ENCODE data around the gene SHCBP1L. TPM values are rescaled to one million over a fixed set of nuclear protein-coding genes. Genes with fewer than 3 reads are reported as not detected.

The SHCBP1L gene
- total RNA-seq, 1 experiment from 2014 or later: not detected

DNA sequence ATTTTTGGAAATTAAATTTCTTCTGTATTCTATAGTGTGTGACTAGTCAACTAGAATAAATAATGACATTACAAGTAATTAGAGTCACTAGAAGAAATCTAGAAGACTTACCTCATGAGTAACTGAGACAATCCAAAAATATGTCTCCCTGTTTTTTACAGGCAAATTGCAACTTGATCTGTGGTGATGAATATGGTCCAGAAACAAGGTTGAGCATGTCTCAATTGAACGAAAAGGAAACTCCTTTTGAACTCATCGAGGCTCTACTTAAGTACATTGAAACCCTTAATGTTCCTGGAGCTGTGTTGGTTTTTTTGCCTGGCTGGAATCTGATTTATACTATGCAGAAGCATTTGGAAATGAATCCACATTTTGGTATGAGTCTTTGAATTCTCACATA, 77.1 kb downstream of the SHCBP1L start:
- Mint-ChIP-seq H3K27ac (no peak overlapping the region; a peak in 1 of 7 replicates), H3K4me1 (no peaks in the 10 kb centered on the region), H3K36me3 (ENCODE audit: insufficient read depth in 1 of 3, low read depth in 3 of 3) (peaks cover 83 to 100% (median 99%) of the 10 kb centered on the region in 3 experiments), H3K27me3 (ENCODE audit: low read depth) (no peaks in the 10 kb centered on the region), H3K4me3 (no peak overlapping the region), H3K9me3 (no peaks in the 10 kb centered on the region)
- no peak overlapping the region for H3K4ac ChIP-seq (ENCODE audit: low read depth, low read length)
- H3K23ac ChIP-seq (ENCODE audit: insufficient read length, low read depth, low read length): no peak overlapping the region
- H3K79me2 ChIP-seq (ENCODE audit: insufficient read depth, low read length): no peaks in the 10 kb centered on the region; the same call in 1 of the 2 replicates
- no peak overlapping the region for H2BK20ac ChIP-seq (ENCODE audit: low read depth, low read length, poor library complexity, severe bottlenecking)
- TF ChIP-seq, protein P1, sequence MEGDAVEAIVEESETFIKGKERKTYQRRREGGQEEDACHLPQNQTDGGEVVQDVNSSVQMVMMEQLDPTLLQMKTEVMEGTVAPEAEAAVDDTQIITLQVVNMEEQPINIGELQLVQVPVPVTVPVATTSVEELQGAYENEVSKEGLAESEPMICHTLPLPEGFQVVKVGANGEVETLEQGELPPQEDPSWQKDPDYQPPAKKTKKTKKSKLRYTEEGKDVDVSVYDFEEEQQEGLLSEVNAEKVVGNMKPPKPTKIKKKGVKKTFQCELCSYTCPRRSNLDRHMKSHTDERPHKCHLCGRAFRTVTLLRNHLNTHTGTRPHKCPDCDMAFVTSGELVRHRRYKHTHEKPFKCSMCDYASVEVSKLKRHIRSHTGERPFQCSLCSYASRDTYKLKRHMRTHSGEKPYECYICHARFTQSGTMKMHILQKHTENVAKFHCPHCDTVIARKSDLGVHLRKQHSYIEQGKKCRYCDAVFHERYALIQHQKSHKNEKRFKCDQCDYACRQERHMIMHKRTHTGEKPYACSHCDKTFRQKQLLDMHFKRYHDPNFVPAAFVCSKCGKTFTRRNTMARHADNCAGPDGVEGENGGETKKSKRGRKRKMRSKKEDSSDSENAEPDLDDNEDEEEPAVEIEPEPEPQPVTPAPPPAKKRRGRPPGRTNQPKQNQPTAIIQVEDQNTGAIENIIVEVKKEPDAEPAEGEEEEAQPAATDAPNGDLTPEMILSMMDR (conservative IDR thresholded peaks at IDR 0.05): no peak
- no peak overlapping the region for H3T11ph ChIP-seq (ENCODE audit: low read length)
- no peaks in the 10 kb centered on the region for H3K27me3 ChIP-seq (ENCODE audit: insufficient read depth, low read length)
- H3K23me2 ChIP-seq (ENCODE audit: insufficient read length, low read depth, low read length, poor library complexity, severe bottlenecking): no peaks in the 10 kb centered on the region
- no peak overlapping the region for H4K8ac ChIP-seq (replicated peaks; ENCODE audit: insufficient read length, low read depth, low read length)
- H3K14ac ChIP-seq (ENCODE audit: insufficient read depth, low read length): no peak overlapping the region
- no peak overlapping the region for H2BK15ac ChIP-seq (ENCODE audit: low read depth, low read length)
- no peaks in the 10 kb centered on the region for H3K79me1 ChIP-seq (ENCODE audit: insufficient read depth, low read depth, low read length, poor library complexity, severe bottlenecking)
- no peak overlapping the region for H2BK12ac ChIP-seq (ENCODE audit: insufficient read length, low read depth, low read length)
- no peak overlapping the region for H3K18ac ChIP-seq (ENCODE audit: insufficient read length, low read depth, low read length)
- no peak overlapping the region for H2AFZ ChIP-seq (ENCODE audit: low read length)
- H4K20me1 ChIP-seq (ENCODE audit: control insufficient read depth, insufficient read depth, insufficient read length): no peaks in the 10 kb centered on the region
- no peak overlapping the region for H4K91ac ChIP-seq (ENCODE audit: insufficient read length, low read depth, low read length)
- no peak overlapping the region for H4K5ac ChIP-seq (ENCODE audit: insufficient read length, low read depth, low read length)
- no peak overlapping the region for H2BK120ac ChIP-seq (ENCODE audit: low read depth, low read length, poor library complexity, severe bottlenecking)
- H3K27ac ChIP-seq (ENCODE audit: insufficient read length, low read depth, low read length): no peak overlapping the region
- H3K9ac ChIP-seq (ENCODE audit: extremely low read depth, insufficient read length, low read length): no peak overlapping the region
- no peak overlapping the region for H2AK5ac ChIP-seq (ENCODE audit: insufficient read length, low read length)
- no peak overlapping the region for H2BK5ac ChIP-seq (ENCODE audit: insufficient read length, low read length)
- H3K4me1 ChIP-seq (ENCODE audit: insufficient read depth, low read length): no peaks in the 10 kb centered on the region
- no peak overlapping the region for H3K56ac ChIP-seq (ENCODE audit: insufficient read length, low read depth, low read length)
- H3K9me3 ChIP-seq (ENCODE audit: control insufficient read depth, low read depth, low read length): no peaks in the 10 kb centered on the region
- H3K4me2 ChIP-seq (ENCODE audit: insufficient read depth, insufficient read length, low read length): no peak overlapping the region
- no peak for DNase-seq
- WGBS (ENCODE audit: extremely low coverage, insufficient read length, low lambda C conversion rate): no CpG with 5 or more reads among the region's 2 CpGs
